ENCODE measurements around the gene FAM53C. TPM values are rescaled to one million over a fixed set of nuclear protein-coding genes. Genes with fewer than 3 reads are reported as not detected.
A peak's percentile ranks its signal among the peaks of the same experiment; 100 is the strongest.

The FAM53C gene
- total RNA-seq, 4 donors from 2014 or later: 17.8 to 32.4 (median 20.7) TPM

- no peaks in the 10 kb centered on the region for H3K36me3 ChIP-seq
- H3K4me3 ChIP-seq (replicated peaks in 1 of 3): peak overlapping the region; percentile 43 to 91 (median 71)
- intact Hi-C loops (cut with DNase I): loop anchor here (10.0 kb wide), 1 partner anchor 122 kb away; the partner anchor contains the start of gene CDC23
Observed at GRCh38 chr5:138336952-138337684, 948 bp upstream of the FAM53C start.

DNA sequence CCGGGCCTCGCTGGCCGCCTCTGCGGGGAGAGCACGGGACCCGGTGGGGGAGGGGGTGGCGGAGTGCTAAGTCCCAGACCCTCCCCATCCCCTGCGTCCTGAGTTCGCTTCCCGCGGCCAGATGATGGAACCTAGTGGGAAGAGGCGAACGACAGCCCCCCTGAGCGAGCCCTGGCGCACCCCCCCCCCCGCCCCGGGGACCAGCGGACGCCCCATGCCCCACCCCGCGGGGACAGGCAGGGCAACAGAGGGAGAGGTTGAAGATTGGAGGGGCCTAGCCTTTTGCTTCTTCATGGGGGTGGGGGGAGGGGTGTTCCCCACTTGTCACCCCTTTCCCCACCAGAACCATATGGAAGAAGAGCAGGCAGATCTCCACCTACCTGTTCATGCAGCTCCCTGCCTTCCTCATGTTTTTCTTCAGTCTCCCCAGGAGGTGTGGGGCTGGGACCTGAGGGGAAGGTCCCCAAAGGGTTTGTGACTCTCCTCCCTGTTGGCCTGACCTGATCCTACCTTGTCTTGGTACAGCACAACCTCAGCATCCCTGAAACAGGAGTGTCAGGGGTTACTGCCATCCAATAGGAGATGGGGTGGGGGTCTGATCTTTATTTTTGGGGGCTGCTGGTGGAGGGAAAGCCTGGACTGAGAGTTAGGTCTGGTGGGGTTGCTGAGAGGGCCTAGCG lies 485 bp downstream of the FAM53C start:
- no peaks in the 10 kb centered on the region for H3K36me3 ChIP-seq
- peak overlapping the region; percentile 90 to 93 (median 91) for H3K27ac ChIP-seq
- H3K9me3 ChIP-seq: no peaks in the 10 kb centered on the region
- H3K4me3 ChIP-seq (replicated peaks in 1 of 3): peak overlapping the region; percentile 43 to 91 (median 71)
- 2 to 8% methylated on average over 1 to 13 of the region's 22 CpGs for WGBS, 2 donors
- intact Hi-C loops (cut with DNase I): loop anchor here (10.0 kb wide), 1 partner anchor 124 kb away; the partner anchor contains the start of gene CDC23
- TF ChIP-seq, protein P1, sequence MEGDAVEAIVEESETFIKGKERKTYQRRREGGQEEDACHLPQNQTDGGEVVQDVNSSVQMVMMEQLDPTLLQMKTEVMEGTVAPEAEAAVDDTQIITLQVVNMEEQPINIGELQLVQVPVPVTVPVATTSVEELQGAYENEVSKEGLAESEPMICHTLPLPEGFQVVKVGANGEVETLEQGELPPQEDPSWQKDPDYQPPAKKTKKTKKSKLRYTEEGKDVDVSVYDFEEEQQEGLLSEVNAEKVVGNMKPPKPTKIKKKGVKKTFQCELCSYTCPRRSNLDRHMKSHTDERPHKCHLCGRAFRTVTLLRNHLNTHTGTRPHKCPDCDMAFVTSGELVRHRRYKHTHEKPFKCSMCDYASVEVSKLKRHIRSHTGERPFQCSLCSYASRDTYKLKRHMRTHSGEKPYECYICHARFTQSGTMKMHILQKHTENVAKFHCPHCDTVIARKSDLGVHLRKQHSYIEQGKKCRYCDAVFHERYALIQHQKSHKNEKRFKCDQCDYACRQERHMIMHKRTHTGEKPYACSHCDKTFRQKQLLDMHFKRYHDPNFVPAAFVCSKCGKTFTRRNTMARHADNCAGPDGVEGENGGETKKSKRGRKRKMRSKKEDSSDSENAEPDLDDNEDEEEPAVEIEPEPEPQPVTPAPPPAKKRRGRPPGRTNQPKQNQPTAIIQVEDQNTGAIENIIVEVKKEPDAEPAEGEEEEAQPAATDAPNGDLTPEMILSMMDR (IDR thresholded peaks at IDR 0.05): no peak
- TF ChIP-seq POLR2A (IDR thresholded peaks at IDR 0.05): no peak
- peaks cover 6 to 19% of the 10 kb centered on the region in 2 donors for H3K4me1 ChIP-seq
- no peaks in the 10 kb centered on the region for H3K27me3 ChIP-seq
- DNase-seq: peak in 1 of 2 donors; percentile 3

More at GRCh38 chr5:138336952-138337684, 948 bp upstream of the FAM53C start:
- TF ChIP-seq, protein P1 (IDR thresholded peaks at IDR 0.05): no peak
- no peak for TF ChIP-seq POLR2A (IDR thresholded peaks at IDR 0.05)
- Histone ChIP-seq H3K9me3 (no peaks in the 10 kb centered on the region), H3K27me3 (no peaks in the 10 kb centered on the region), H3K27ac (peak overlapping the region; percentile 90 to 93 (median 91)), H3K4me1 (peaks cover 6 to 21% of the 10 kb centered on the region in 2 donors)
- peak in 1 of 2 donors; percentile 71 for DNase-seq
- WGBS, 2 donors: 19 to 20% methylated on average over 13 of the region's 13 CpGs

GRCh38 chr5:138339091-138339456 lies 1.0 kb downstream of the FAM53C start:
- Histone ChIP-seq H3K27ac (peak overlapping the region in 2 of 3 donors; percentile 91 to 93), H3K4me1 (peaks cover 6 to 19% of the 10 kb centered on the region in 2 donors), H3K4me3 (replicated peaks in 1 of 3) (peak overlapping the region in 2 of 3 donors; percentile 43 to 71), H3K36me3 (no peaks in the 10 kb centered on the region), H3K27me3 (no peaks in the 10 kb centered on the region), H3K9me3 (no peaks in the 10 kb centered on the region)
- intact Hi-C loops (cut with DNase I): loop anchor here (10.0 kb wide), 1 partner anchor 124 kb away; the partner anchor contains the start of gene CDC23
- DNase-seq: peak; percentile 13 to 19
- 13 to 19% methylated on average over 7 of the region's 7 CpGs for WGBS, 2 donors
- TF ChIP-seq POLR2A (IDR thresholded peaks at IDR 0.05): no peak

GRCh38 chr5:138339464-138339863 lies 1.4 kb downstream of the FAM53C start:
- intact Hi-C loops (cut with DNase I): loop anchor here (10.0 kb wide), 1 partner anchor 125 kb away; the partner anchor contains the start of gene CDC23
- peak overlapping the region in 2 of 3 donors; percentile 91 to 93 for H3K27ac ChIP-seq
- peaks cover 0 to 2% of the 10 kb centered on the region in 2 donors for H3K36me3 ChIP-seq
- no peak overlapping the region for H3K4me3 ChIP-seq (replicated peaks in 1 of 3)
- 69% methylated on average over 2 of the region's 2 CpGs for whole genome bisulfite sequencing, 2 donors
- no peaks in the 10 kb centered on the region for H3K9me3 ChIP-seq
- H3K27me3 ChIP-seq: no peaks in the 10 kb centered on the region
- DNase-seq: no peak
- peaks cover 6 to 19% of the 10 kb centered on the region in 2 donors for H3K4me1 ChIP-seq
- TF ChIP-seq POLR2A (IDR thresholded peaks at IDR 0.05): no peak
- TF ChIP-seq, protein P1 (IDR thresholded peaks at IDR 0.05): no peak

DNA sequence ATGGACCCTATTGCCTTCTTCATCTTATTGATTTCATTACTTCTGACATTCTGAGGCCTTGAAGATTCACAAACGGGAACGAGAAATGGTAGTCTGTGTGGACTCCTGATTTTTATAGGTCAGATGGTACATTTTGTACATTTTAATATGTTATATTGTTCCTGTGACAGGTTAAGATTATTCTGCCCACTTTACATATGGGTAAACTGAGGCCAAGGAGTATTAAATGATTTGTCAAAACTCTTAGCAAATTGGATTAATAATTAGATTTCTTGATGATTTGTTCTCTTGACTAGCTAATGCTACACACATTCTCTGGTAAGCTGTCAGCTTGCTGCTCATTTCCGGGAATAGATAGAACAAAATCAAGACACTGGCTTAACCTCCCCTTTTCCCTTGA lies 1.9 kb downstream of the FAM53C start:
- Histone ChIP-seq H3K36me3 (peaks cover 5 to 6% of the 10 kb centered on the region in 2 donors), H3K4me3 (replicated peaks in 1 of 3) (no peak overlapping the region), H3K27ac (peak overlapping the region in 1 of 3 donors; percentile 93), H3K27me3 (no peaks in the 10 kb centered on the region), H3K9me3 (no peaks in the 10 kb centered on the region), H3K4me1 (peaks cover 6 to 19% of the 10 kb centered on the region in 2 donors)
- intact Hi-C loops (cut with DNase I): no loop called here
- DNase-seq: no peak
- TF ChIP-seq, protein P1 (IDR thresholded peaks at IDR 0.05): no peak
- no peak for TF ChIP-seq POLR2A (IDR thresholded peaks at IDR 0.05)
- 93 to 95% methylated on average over 3 of the region's 3 CpGs for WGBS, 2 donors
